Aorta (tissue), 5 donors: Measurements from ENCODE around the gene ITSN2. TPM values are rescaled to one million over a fixed set of nuclear protein-coding genes. Genes with fewer than 3 reads are reported as not detected.
"Not testable (repeated sequence)": the region's sequence is repeated elsewhere in the genome, so short reads cannot be mapped to it uniquely, and the experiment has no call there.

ENCODE experiments used
- ATAC-seq: fragments of 200-7000 bp; cut with Tn5 transposase; one replicate; pipeline ENCODE4 v1.9.1; 2022; ENCODE audit warnings: moderate library complexity; ENCODE audit not compliant: low FRiP score
- DNase-seq, 2 donors: peaks; one replicate each; pipeline ENCODE4 v3.0.0-alpha.2; 2020
- H3K27ac ChIP-seq, 2 donors: one replicate each; pipeline ENCODE4 v1.5.1; 2013; ENCODE audit warnings: low read length in 2 of 2, mild to moderate bottlenecking in 2 of 2, moderate library complexity in 2 of 2, control low read depth in 1 of 2, inconsistent platforms in 1 of 2, low read depth in 1 of 2
- H3K27me3 ChIP-seq, 2 donors: one replicate each; pipeline ENCODE4 v1.6.1; 2013; ENCODE audit warnings: control low read depth in 1 of 2, low read length in 1 of 2, mild to moderate bottlenecking in 1 of 2, moderate library complexity in 1 of 2; ENCODE audit not compliant: insufficient read depth in 2 of 2, control insufficient read depth in 1 of 2
- H3K36me3 ChIP-seq, 2 donors: one replicate each; pipeline ENCODE4 v1.6.1; 2013; ENCODE audit warnings: control low read depth in 1 of 2, low read length in 1 of 2, mild to moderate bottlenecking in 1 of 2; ENCODE audit not compliant: insufficient read depth in 2 of 2, control insufficient read depth in 1 of 2
- H3K4me1 ChIP-seq, 2 donors: one replicate each; pipeline ENCODE4 v1.6.1; 2013; ENCODE audit warnings: low read length in 2 of 2, control low read depth in 1 of 2, mild to moderate bottlenecking in 1 of 2, moderate library complexity in 1 of 2; ENCODE audit not compliant: insufficient read depth in 2 of 2, control insufficient read depth in 1 of 2
- H3K4me3 ChIP-seq, 2 donors: one replicate each; pipeline ENCODE4 v1.5.1; 2013; ENCODE audit warnings: low read length in 2 of 2, control low read depth in 1 of 2, mild to moderate bottlenecking in 1 of 2
- H3K9me3 ChIP-seq: one replicate; pipeline ENCODE4 v1.6.1; 2013; ENCODE audit warnings: mild to moderate bottlenecking, low read length; ENCODE audit not compliant: control insufficient read depth
- WGBS, 2 donors: extraction: QIAGEN DNeasy Blood & Tissue Kit; methylation state at CpG; one replicate each; pipeline ENCODE4 v1.1.7; 2013; 5-methylcytosine and 5-hydroxymethylcytosine counted together
- intact Hi-C, 2 donors: fragments of 100-400 bp; cut with DNase I; formaldehyde crosslinking; loops; one replicate each; pipeline versions ENCODE4 v1.14.2 to v1.15.0; 2022
- polyA plus RNA-seq, 2 donors: library from polyadenylated mRNA; stranded (reverse); fragments of 200-250 nt; gene quantifications; one replicate each; pipeline ENCODE4 v1.2.3, GENCODE V29; 2013
- total RNA-seq, 2 donors: library from RNA; stranded (reverse); fragmentation: NEBNext Ultra II Directional; extraction: Animal tissue kit (Norgen Biotek cat#: 25700); gene quantifications; one replicate each; pipeline ENCODE4 v1.2.1, GENCODE V29; 2021
- donor health status: healthy with polysubstance abuse.
- donor health status: Bipolar disorder and iron deficiency.
- donor health status: DM: no; HTN: no; CAD: no.
- donor health status: DM: no; HTN: no; CAD: no.
- donor health status: DM: yes; HTN: yes; CAD: no.

The ITSN2 gene
- total and polyA plus RNA-seq, 4 donors = 20.5 to 87.0 (median 43.9) TPM

GRCh38 chr2:24204505-24204904, 155.8 kb downstream of the ITSN2 start:
- DNase-seq (no peak), ATAC-seq (no peak)
- no peak overlapping the region for H3K4me3 ChIP-seq
- intact Hi-C loops = no loop called here
- H3K27me3 ChIP-seq = no peaks in the 10 kb centered on the region
- no peak overlapping the region for H3K27ac ChIP-seq
- no peaks in the 10 kb centered on the region for H3K4me1 ChIP-seq
- H3K9me3 ChIP-seq = peaks cover 1% of the 10 kb centered on the region
- WGBS, 2 donors = 90 to 92% methylated on average over 12 of the region's 12 CpGs
- H3K36me3 ChIP-seq = peaks cover 3 to 34% of the 10 kb centered on the region in 2 donors

- Histone ChIP-seq H3K36me3 (peaks cover 3 to 28% of the 10 kb centered on the region in 2 donors), H3K4me1 (no peaks in the 10 kb centered on the region), H3K27me3 (no peaks in the 10 kb centered on the region), H3K4me3 (no peak overlapping the region), H3K27ac (no peak overlapping the region), H3K9me3 (peaks cover 1% of the 10 kb centered on the region)
- intact Hi-C loops = no loop called here
- DNase-seq (no peak), ATAC-seq (no peak)
- 66 to 80% methylated on average over 5 of the region's 5 CpGs for WGBS, 2 donors
Observed at GRCh38 chr2:24203787-24204150, 156.6 kb downstream of the ITSN2 start.

- intact Hi-C loops = no loop called here
Observed at GRCh38 chr2:24203029-24203786, 157.1 kb downstream of the ITSN2 start.

GRCh38 chr2:24200799-24201198, 159.5 kb downstream of the ITSN2 start:
- DNase-seq = no peak
- H3K4me3 ChIP-seq = no peak overlapping the region
- no peaks in the 10 kb centered on the region for H3K27me3 ChIP-seq
- peaks cover 1% of the 10 kb centered on the region for H3K9me3 ChIP-seq
- H3K36me3 ChIP-seq = peaks cover 3 to 24% of the 10 kb centered on the region in 2 donors
- H3K27ac ChIP-seq = no peak overlapping the region
- WGBS, 2 donors = 97 to 100% methylated on average over 3 of the region's 3 CpGs
- intact Hi-C loops = no loop called here
- no peak for ATAC-seq
- H3K4me1 ChIP-seq = no peaks in the 10 kb centered on the region

More at GRCh38 chr2:24203029-24203786, 157.1 kb downstream of the ITSN2 start:
- Histone ChIP-seq H3K27me3 (no peaks in the 10 kb centered on the region), H3K27ac (no peak overlapping the region), H3K4me1 (no peaks in the 10 kb centered on the region), H3K36me3 (peaks cover 3 to 24% of the 10 kb centered on the region in 2 donors), H3K9me3 (peaks cover 1% of the 10 kb centered on the region), H3K4me3 (no peak overlapping the region)
- DNase-seq (no peak), ATAC-seq (no peak)
- WGBS, 2 donors = 69 to 72% methylated on average over 19 of the region's 19 CpGs

- Histone ChIP-seq H3K4me3 (no peak overlapping the region), H3K27ac (no peak overlapping the region), H3K27me3 (no peaks in the 10 kb centered on the region), H3K36me3 (peaks cover 3 to 20% of the 10 kb centered on the region in 2 donors), H3K4me1 (no peaks in the 10 kb centered on the region), H3K9me3 (peaks cover 1% of the 10 kb centered on the region)
- intact Hi-C loops = no loop called here
- DNase-seq = no peak
- 83 to 84% methylated on average over 12 of the region's 12 CpGs for WGBS, 2 donors
- ATAC-seq = peak; percentile 46
Observed at GRCh38 chr2:24199968-24200590, 160.3 kb downstream of the ITSN2 start.

- ATAC-seq, intact Hi-C loops, H3K4me3 ChIP-seq, DNase-seq, H3K27me3 ChIP-seq, H3K36me3 ChIP-seq, H3K4me1 ChIP-seq, H3K9me3 ChIP-seq, H3K27ac ChIP-seq: not testable (repeated sequence)
- 83 to 100% methylated on average over 1 of the region's 1 CpG for WGBS, 2 donors
Observed at GRCh38 chr2:24197213-24197612, 163.1 kb downstream of the ITSN2 start.

GRCh38 chr2:24191848-24192247, 168.5 kb downstream of the ITSN2 start:
- Histone ChIP-seq H3K36me3 (no peaks in the 10 kb centered on the region), H3K27me3 (no peaks in the 10 kb centered on the region), H3K4me1 (no peaks in the 10 kb centered on the region), H3K9me3 (no peaks in the 10 kb centered on the region), H3K27ac (no peak overlapping the region), H3K4me3 (no peak overlapping the region)
- 72 to 77% methylated on average over 5 of the region's 5 CpGs for WGBS, 2 donors
- ATAC-seq = no peak
- DNase-seq = no peak
- intact Hi-C loops = no loop called here

GRCh38 chr2:24191156-24191555, 169.2 kb downstream of the ITSN2 start:
- Histone ChIP-seq H3K36me3 (no peaks in the 10 kb centered on the region), H3K27ac (no peak overlapping the region), H3K9me3 (no peaks in the 10 kb centered on the region), H3K4me1 (no peaks in the 10 kb centered on the region), H3K4me3 (no peak overlapping the region), H3K27me3 (no peaks in the 10 kb centered on the region)
- DNase-seq (no peak), ATAC-seq (no peak)
- 93 to 94% methylated on average over 9 of the region's 9 CpGs for WGBS, 2 donors
- intact Hi-C loops = no loop called here

- ATAC-seq = no peak
- intact Hi-C loops = no loop called here
Observed at GRCh38 chr2:24190503-24190902, 169.8 kb downstream of the ITSN2 start.

More at GRCh38 chr2:24190503-24190902, 169.8 kb downstream of the ITSN2 start:
- H3K27me3 ChIP-seq = no peaks in the 10 kb centered on the region
- no peak for DNase-seq
- H3K4me3 ChIP-seq = no peak overlapping the region
- H3K4me1 ChIP-seq = no peaks in the 10 kb centered on the region
- no peak overlapping the region for H3K27ac ChIP-seq
- H3K9me3 ChIP-seq = no peaks in the 10 kb centered on the region
- no peaks in the 10 kb centered on the region for H3K36me3 ChIP-seq
- 91 to 92% methylated on average over 9 of the region's 9 CpGs for WGBS, 2 donors
